ENCODE data around the gene RAB4B.

GRCh38 chr19:40763963-40764362 lies 14.1 kb upstream of the RAB4B start:
- TF ChIP-seq CTCF (IDR thresholded peaks at IDR 0.05) (no peak), POLR2A (IDR thresholded peaks at IDR 0.05) (no peak)

Measured in body of pancreas (tissue), 4 donors.